NCI-H748 treated with DMSO at 0.1 percent for 48 hours (cell line): ENCODE measurements around the gene KCNT1.

Source experiments
- DNase-seq: peaks from one replicate; lab custom pipeline; 2025; lab: John Stamatoyannopoulos, UW

The KCNT1 gene

GRCh38 chr9:135822374-135822755 is 120.4 kb downstream of the KCNT1 start:
- no peak for DNase-seq

- DNase-seq = no peak
These were observed 121.1 kb downstream of the KCNT1 start for GRCh38 chr9:135823036-135823435.

GRCh38 chr9:135825435-135826187 is 123.6 kb downstream of the KCNT1 start:
- DNase-seq = no peak

GRCh38 chr9:135826188-135826545 is 124.2 kb downstream of the KCNT1 start:
- no peak for DNase-seq

GRCh38 chr9:135827301-135827700 is 125.3 kb downstream of the KCNT1 start:
- no peak for DNase-seq

- DNase-seq = no peak
These were observed 126.0 kb downstream of the KCNT1 start for GRCh38 chr9:135827866-135828580.

GRCh38 chr9:135828656-135829055 is 126.7 kb downstream of the KCNT1 start:
- DNase-seq = no peak

GRCh38 chr9:135830496-135830895 is 128.5 kb downstream of the KCNT1 start:
- DNase-seq = no peak

- DNase-seq = no peak
These were observed 131.9 kb downstream of the KCNT1 start for GRCh38 chr9:135833864-135834263.

GRCh38 chr9:135835131-135835530 is 133.1 kb downstream of the KCNT1 start:
- DNase-seq = no peak

- no peak for DNase-seq
These were observed 137.5 kb downstream of the KCNT1 start for GRCh38 chr9:135839516-135839915.

GRCh38 chr9:135840107-135840506 is 138.1 kb downstream of the KCNT1 start:
- DNase-seq = no peak

GRCh38 chr9:135840539-135840938 is 138.6 kb downstream of the KCNT1 start:
- DNase-seq = no peak
